ENCODE measurements around the gene ANXA6. TPM values are rescaled to one million over a fixed set of nuclear protein-coding genes. Genes with fewer than 3 reads are reported as not detected.

The ANXA6 gene
- total and polyA plus RNA-seq, 9 of the 15 experiments (the other 6 are each of a cell fraction or from before 2014, with no cell fraction given) = 0.70 to 13.2 (median 8.3) TPM

DNA sequence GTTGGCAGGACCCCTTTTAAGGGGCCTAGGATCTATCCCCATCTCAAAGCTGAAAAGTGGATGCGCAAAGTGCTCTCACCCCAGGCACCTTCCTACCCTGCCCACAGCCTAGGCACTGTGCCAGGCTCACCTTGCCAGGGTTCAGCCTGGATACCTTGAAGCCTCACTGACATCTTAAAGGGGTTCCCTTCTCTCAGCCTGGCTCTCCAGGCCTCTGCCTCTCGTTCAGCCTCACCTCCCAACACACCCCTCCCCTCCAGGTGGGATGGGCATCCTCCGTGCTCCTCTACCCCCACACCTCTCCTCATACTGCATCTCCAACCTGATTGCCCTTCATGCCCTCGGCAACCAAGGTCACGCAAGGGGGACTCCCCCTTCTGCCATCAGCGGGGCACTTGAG, 102.2 kb downstream of the ANXA6 start:
- Histone ChIP-seq H2AFZ (ENCODE audit: low read depth, low read length) (no peak overlapping the region), H3K9me3 (replicated peaks; ENCODE audit: control insufficient read depth, insufficient read depth, low read depth, low read length) (no peaks in the 10 kb centered on the region), H3K9me1 (ENCODE audit: control insufficient read depth, insufficient read depth, low read length) (peaks cover 4% of the 10 kb centered on the region), H3K4me3 (no peak overlapping the region), H3K27ac (ENCODE audit: extremely low read depth, low read depth, low read length) (no peak overlapping the region), H3K36me3 (ENCODE audit: control insufficient read depth, insufficient read depth, low read length) (peaks cover 42% of the 10 kb centered on the region), H3K79me2 (ENCODE audit: control insufficient read depth, insufficient read depth, low read length) (no peaks in the 10 kb centered on the region), H3K9ac (ENCODE audit: insufficient read depth in 1 of 2, low read depth in 2 of 2, low read length in 2 of 2) (no peak overlapping the region), H3K27me3 (ENCODE audit: control insufficient read depth in 2 of 2, insufficient read depth in 2 of 2, low read length in 2 of 2) (no peaks in the 10 kb centered on the region), H4K20me1 (replicated peaks; ENCODE audit: control insufficient read depth, insufficient read depth, low read length) (no peaks in the 10 kb centered on the region), H3K4me1 (replicated peaks in 1 of 2; ENCODE audit: control insufficient read depth in 2 of 2, insufficient read depth in 2 of 2, low read length in 2 of 2) (peaks cover 0 to 4% of the 10 kb centered on the region in 2 experiments; a peak in 1 of 5 replicates), H3K4me2 (ENCODE audit: insufficient read depth, low read length) (no peak overlapping the region)
- POLR2A ChIA-PET = interaction anchor here (0.6 to 1.4 kb wide), 4 partner anchors 8 to 525 kb away, joined by 3 to 4 read pairs (median 3); no protein-coding TSS in a partner anchor
- ATAC-seq = no peak
- no peak for FAIRE-seq
- intact Hi-C loops (cut with micrococcal nuclease) = no loop called here
- TF ChIP-seq MYC (IDR thresholded peaks at IDR 0.05; ENCODE audit: low read depth, low read length) (no peak), MYC (CRISPR knock-in tag; IDR thresholded peaks at IDR 0.05; ENCODE audit: borderline replicate concordance, low read depth) (no peak), DDX20 (tag; IDR thresholded peaks at IDR 0.05; ENCODE audit: low read depth) (no peak), ZFP36 (IDR thresholded peaks at IDR 0.05; ENCODE audit: low read depth, low read length, partially characterized antibody) (no peak), ZNF24 (IDR thresholded peaks at IDR 0.05) (no peak), HDAC1 (IDR thresholded peaks at IDR 0.05) (no peak), NCOA2 (IDR thresholded peaks at IDR 0.05; ENCODE audit: partially characterized antibody in 2 of 2) (no peak), ETS2 (tag; IDR thresholded peaks at IDR 0.05; ENCODE audit: borderline replicate concordance, poor library complexity, severe bottlenecking) (no peak), TBP (optimal IDR thresholded peaks at IDR 0.05; ENCODE audit: low read depth, low read length) (no peak), ARID1B (IDR thresholded peaks at IDR 0.05) (no peak), RUNX1 (IDR thresholded peaks at IDR 0.05; ENCODE audit: low read depth) (no peak)
- TF ChIP-seq, protein P1, sequence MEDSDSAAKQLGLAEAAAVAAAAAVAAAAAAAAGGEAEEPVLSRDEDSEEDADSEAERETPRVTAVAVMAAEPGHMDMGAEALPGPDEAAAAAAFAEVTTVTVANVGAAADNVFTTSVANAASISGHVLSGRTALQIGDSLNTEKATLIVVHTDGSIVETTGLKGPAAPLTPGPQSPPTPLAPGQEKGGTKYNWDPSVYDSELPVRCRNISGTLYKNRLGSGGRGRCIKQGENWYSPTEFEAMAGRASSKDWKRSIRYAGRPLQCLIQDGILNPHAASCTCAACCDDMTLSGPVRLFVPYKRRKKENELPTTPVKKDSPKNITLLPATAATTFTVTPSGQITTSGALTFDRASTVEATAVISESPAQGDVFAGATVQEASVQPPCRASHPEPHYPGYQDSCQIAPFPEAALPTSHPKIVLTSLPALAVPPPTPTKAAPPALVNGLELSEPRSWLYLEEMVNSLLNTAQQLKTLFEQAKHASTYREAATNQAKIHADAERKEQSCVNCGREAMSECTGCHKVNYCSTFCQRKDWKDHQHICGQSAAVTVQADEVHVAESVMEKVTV (CRISPR knock-in tag; IDR thresholded peaks at IDR 0.05) = no peak
- TF ChIP-seq, protein P2, sequence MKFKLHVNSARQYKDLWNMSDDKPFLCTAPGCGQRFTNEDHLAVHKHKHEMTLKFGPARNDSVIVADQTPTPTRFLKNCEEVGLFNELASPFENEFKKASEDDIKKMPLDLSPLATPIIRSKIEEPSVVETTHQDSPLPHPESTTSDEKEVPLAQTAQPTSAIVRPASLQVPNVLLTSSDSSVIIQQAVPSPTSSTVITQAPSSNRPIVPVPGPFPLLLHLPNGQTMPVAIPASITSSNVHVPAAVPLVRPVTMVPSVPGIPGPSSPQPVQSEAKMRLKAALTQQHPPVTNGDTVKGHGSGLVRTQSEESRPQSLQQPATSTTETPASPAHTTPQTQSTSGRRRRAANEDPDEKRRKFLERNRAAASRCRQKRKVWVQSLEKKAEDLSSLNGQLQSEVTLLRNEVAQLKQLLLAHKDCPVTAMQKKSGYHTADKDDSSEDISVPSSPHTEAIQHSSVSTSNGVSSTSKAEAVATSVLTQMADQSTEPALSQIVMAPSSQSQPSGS (CRISPR knock-in tag; IDR thresholded peaks at IDR 0.05) = no peak
- TF ChIP-seq, protein P3, sequence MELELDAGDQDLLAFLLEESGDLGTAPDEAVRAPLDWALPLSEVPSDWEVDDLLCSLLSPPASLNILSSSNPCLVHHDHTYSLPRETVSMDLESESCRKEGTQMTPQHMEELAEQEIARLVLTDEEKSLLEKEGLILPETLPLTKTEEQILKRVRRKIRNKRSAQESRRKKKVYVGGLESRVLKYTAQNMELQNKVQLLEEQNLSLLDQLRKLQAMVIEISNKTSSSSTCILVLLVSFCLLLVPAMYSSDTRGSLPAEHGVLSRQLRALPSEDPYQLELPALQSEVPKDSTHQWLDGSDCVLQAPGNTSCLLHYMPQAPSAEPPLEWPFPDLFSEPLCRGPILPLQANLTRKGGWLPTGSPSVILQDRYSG (tag; conservative IDR thresholded peaks at IDR 0.05; ENCODE audit: low read depth) = no peak
- CTCF ChIA-PET (ENCODE audit: low intra/inter-chr PET ratio) = no interaction called here
- in situ Hi-C loops (cut with MboI) = no loop called here
- WGBS (ENCODE audit: insufficient coverage, low coverage, missing lambda C conversion rate) = 88% methylated on average over 6 of the region's 6 CpGs
- no peak for DNase-seq (ENCODE audit: extremely low read depth in 1 of 4, low spot score in 3 of 4)
- BruUV-seq (replicated peaks) = no TSS peak
